Thyroid gland (tissue), 4 donors: ENCODE data around the gene HIVEP2. TPM values are rescaled to one million over a fixed set of nuclear protein-coding genes. Genes with fewer than 3 reads are reported as not detected.

Experiments
- DNase-seq, 2 donors: peaks; one replicate each; pipeline ENCODE4 v3.0.0-alpha.2; 2019
- H3K27ac ChIP-seq, 3 donors: fragments of 200-600 bp; sonication (generic); 1 replicate in 2 of 3; 2 replicates in 1 of 3; pipeline ENCODE4 v1.5.1; 2016 to 2019; ENCODE audit warnings: mild to moderate bottlenecking in 1 of 3, moderate library complexity in 1 of 3
- H3K27me3 ChIP-seq: fragments of 200-600 bp; sonication (generic); one replicate; pipeline ENCODE4 v1.5.1; 2019
- H3K36me3 ChIP-seq, 2 donors: fragments of 200-600 bp; sonication (generic); one replicate each; pipeline ENCODE4 v1.5.1; 2016 to 2019
- H3K4me1 ChIP-seq, 2 donors: fragments of 200-600 bp; sonication (generic); one replicate each; pipeline ENCODE4 v1.5.1; 2017 to 2019
- H3K4me3 ChIP-seq, 3 donors: fragments of 200-600 bp; sonication (generic); replicated peaks in 1 of 3; 1 replicate in 2 of 3; 2 replicates in 1 of 3; pipeline ENCODE4 v1.5.1; 2016; ENCODE audit warnings: mild to moderate bottlenecking in 1 of 3
- H3K9me3 ChIP-seq: fragments of 200-600 bp; sonication (generic); one replicate; pipeline ENCODE4 v1.5.1; 2017
- CTCF ChIP-seq, 6 experiments: fragments of 200-600 bp in 3 of 6; fragments of 450-650 bp in 3 of 6; sonication (generic) in 3 of 6; IDR thresholded peaks; one replicate each; pipeline ENCODE4 v1.5.1; 2016 to 2019; ENCODE audit warnings: antibody characterized with exemption in 6 of 6, mild to moderate bottlenecking in 2 of 6, inconsistent platforms in 1 of 6, moderate library complexity in 1 of 6
- POLR2A ChIP-seq, 2 donors: fragments of 450-650 bp; IDR thresholded peaks; one replicate each; pipeline ENCODE4 v1.6.1; 2017; ENCODE audit warnings: antibody characterized with exemption in 2 of 2, mild to moderate bottlenecking in 2 of 2, moderate library complexity in 1 of 2
- WGBS, 2 donors: methylation state at CpG; one replicate each; pipeline ENCODE4 v1.1.5; 2017; 5-methylcytosine and 5-hydroxymethylcytosine counted together
- intact Hi-C: fragments of 100-400 bp; cut with DNase I; formaldehyde crosslinking; loops from one replicate; pipeline ENCODE4 v1.15.1; 2023
- total RNA-seq, 4 donors: library from RNA; depleted of rRNA; stranded (reverse); fragments of >200 nt; gene quantifications; one replicate each; pipeline ENCODE4 v1.2.3, GENCODE V29; 2016

HIVEP2 gene
- total RNA-seq, 4 donors from 2014 or later: 23.3 to 41.8 (median 26.4) TPM

GRCh38 chr6:142830116-142830710, 114.8 kb downstream of the HIVEP2 start:
- H3K4me3 ChIP-seq: no peak overlapping the region
- H3K36me3 ChIP-seq: no peaks in the 10 kb centered on the region
- H3K4me1 ChIP-seq: peaks cover 13 to 16% of the 10 kb centered on the region in 2 donors
- WGBS, 2 donors: 81 to 84% methylated on average over 5 of the region's 5 CpGs
- intact Hi-C loops: no loop called here
- no peak for TF ChIP-seq CTCF (IDR thresholded peaks at IDR 0.05)
- no peak for TF ChIP-seq POLR2A (IDR thresholded peaks at IDR 0.05)
- H3K9me3 ChIP-seq: no peaks in the 10 kb centered on the region
- no peak overlapping the region for H3K27ac ChIP-seq
- no peaks in the 10 kb centered on the region for H3K27me3 ChIP-seq
- no peak for DNase-seq

- Histone ChIP-seq H3K27ac (no peak overlapping the region), H3K27me3 (no peaks in the 10 kb centered on the region), H3K4me1 (peaks cover 15 to 20% of the 10 kb centered on the region in 2 donors), H3K9me3 (no peaks in the 10 kb centered on the region), H3K4me3 (no peak overlapping the region), H3K36me3 (no peaks in the 10 kb centered on the region)
- DNase-seq: no peak
- 98 to 100% methylated on average over 1 of the region's 1 CpG for WGBS, 2 donors
- TF ChIP-seq CTCF (IDR thresholded peaks at IDR 0.05) (no peak), POLR2A (IDR thresholded peaks at IDR 0.05) (no peak)
- intact Hi-C loops: no loop called here
Measured at GRCh38 chr6:142829556-142829955, 115.4 kb downstream of the HIVEP2 start.

GRCh38 chr6:142827991-142828390, 117.0 kb downstream of the HIVEP2 start:
- no peaks in the 10 kb centered on the region for H3K27me3 ChIP-seq
- WGBS, 2 donors: 55 to 73% methylated on average over 4 of the region's 4 CpGs
- H3K4me3 ChIP-seq: no peak overlapping the region
- no peak for DNase-seq
- peak overlapping the region in 1 of 3 donors; percentile 1 for H3K27ac ChIP-seq
- no peaks in the 10 kb centered on the region for H3K36me3 ChIP-seq
- no peaks in the 10 kb centered on the region for H3K9me3 ChIP-seq
- H3K4me1 ChIP-seq: peaks cover 22 to 23% of the 10 kb centered on the region in 2 donors
- intact Hi-C loops: no loop called here
- no peak for TF ChIP-seq POLR2A (IDR thresholded peaks at IDR 0.05)
- no peak for TF ChIP-seq CTCF (IDR thresholded peaks at IDR 0.05)

GRCh38 chr6:142827369-142827768, 117.6 kb downstream of the HIVEP2 start:
- intact Hi-C loops: no loop called here
- Histone ChIP-seq H3K36me3 (no peaks in the 10 kb centered on the region), H3K4me3 (no peak overlapping the region), H3K9me3 (no peaks in the 10 kb centered on the region), H3K27me3 (no peaks in the 10 kb centered on the region), H3K27ac (peak overlapping the region in 1 of 3 donors; percentile 1), H3K4me1 (peaks cover 22 to 30% of the 10 kb centered on the region in 2 donors)
- WGBS, 2 donors: 38 to 40% methylated on average over 7 of the region's 7 CpGs
- TF ChIP-seq CTCF (IDR thresholded peaks at IDR 0.05): no peak
- TF ChIP-seq POLR2A (IDR thresholded peaks at IDR 0.05): no peak
- DNase-seq: peak; percentile 35 to 41

GRCh38 chr6:142825760-142826159, 119.2 kb downstream of the HIVEP2 start:
- 97 to 98% methylated on average over 1 of the region's 1 CpG for WGBS, 2 donors

More at GRCh38 chr6:142825760-142826159, 119.2 kb downstream of the HIVEP2 start:
- no peak overlapping the region for H3K4me3 ChIP-seq
- DNase-seq: no peak
- intact Hi-C loops: no loop called here
- TF ChIP-seq POLR2A (IDR thresholded peaks at IDR 0.05) (no peak), CTCF (IDR thresholded peaks at IDR 0.05) (no peak)
- no peak overlapping the region for H3K27ac ChIP-seq
- H3K27me3 ChIP-seq: no peaks in the 10 kb centered on the region
- H3K36me3 ChIP-seq: no peaks in the 10 kb centered on the region
- H3K9me3 ChIP-seq: no peaks in the 10 kb centered on the region
- H3K4me1 ChIP-seq: peaks cover 30 to 35% of the 10 kb centered on the region in 2 donors
